ENCODE results near the gene ZNF837.

ZNF837 gene

DNA sequence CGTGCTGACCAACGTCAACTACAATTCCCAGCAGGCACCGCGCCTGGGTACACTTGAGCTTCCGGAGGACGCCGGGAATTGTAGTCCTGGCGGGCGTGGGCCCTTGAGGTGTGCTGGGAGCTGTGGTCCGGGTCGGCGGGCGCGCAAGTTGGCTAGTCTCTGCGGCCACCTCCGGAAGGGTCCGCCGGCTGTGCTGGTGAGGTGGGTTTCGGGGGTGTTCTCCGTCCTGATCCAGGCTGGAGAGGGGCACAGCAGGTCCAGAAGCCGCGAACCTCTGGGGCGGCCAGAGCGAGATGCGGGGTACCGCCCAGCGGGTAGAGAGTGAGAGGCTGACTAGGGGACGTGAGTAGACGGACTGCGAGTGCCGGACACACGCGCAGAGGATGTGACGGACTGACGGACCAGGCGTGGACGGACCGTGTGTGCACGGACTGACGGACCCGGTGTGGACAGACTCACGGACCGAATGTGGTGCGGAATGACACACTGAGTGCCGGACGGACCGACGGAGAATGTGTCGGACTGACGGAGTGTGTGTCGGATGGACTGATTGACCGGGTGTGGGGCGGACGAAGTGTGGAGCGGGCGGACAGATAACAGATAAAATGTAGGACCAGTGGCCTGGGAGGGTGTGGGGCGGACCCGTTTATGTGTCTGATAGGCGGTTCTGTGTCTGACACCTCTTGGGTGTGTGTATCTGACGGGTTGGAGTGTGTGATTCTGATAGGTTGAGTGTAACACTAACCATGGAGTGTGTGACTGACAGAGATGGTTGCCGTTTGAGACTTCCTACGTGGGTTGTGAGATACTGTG, 53.7 kb downstream of the ZNF837 start, which contains the start of gene ZSCAN22 (continued):
- TF ChIP-seq, protein P1, sequence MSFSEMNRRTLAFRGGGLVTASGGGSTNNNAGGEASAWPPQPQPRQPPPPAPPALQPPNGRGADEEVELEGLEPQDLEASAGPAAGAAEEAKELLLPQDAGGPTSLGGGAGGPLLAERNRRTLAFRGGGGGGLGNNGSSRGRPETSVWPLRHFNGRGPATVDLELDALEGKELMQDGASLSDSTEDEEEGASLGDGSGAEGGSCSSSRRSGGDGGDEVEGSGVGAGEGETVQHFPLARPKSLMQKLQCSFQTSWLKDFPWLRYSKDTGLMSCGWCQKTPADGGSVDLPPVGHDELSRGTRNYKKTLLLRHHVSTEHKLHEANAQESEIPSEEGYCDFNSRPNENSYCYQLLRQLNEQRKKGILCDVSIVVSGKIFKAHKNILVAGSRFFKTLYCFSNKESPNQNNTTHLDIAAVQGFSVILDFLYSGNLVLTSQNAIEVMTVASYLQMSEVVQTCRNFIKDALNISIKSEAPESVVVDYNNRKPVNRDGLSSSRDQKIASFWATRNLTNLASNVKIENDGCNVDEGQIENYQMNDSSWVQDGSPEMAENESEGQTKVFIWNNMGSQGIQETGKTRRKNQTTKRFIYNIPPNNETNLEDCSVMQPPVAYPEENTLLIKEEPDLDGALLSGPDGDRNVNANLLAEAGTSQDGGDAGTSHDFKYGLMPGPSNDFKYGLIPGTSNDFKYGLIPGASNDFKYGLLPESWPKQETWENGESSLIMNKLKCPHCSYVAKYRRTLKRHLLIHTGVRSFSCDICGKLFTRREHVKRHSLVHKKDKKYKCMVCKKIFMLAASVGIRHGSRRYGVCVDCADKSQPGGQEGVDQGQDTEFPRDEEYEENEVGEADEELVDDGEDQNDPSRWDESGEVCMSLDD (tag by site-specific recombination; IDR thresholded peaks at IDR 0.05): peak; percentile 91
- TF ChIP-seq ZNF341 (tag by site-specific recombination; IDR thresholded peaks at IDR 0.05; ENCODE audit: low read depth) (peak; percentile 79), ZNF544 (tag by site-specific recombination; IDR thresholded peaks at IDR 0.05) (no peak), ZNF521 (tag by site-specific recombination; IDR thresholded peaks at IDR 0.05) (no peak), ZNF654 (tag by site-specific recombination; IDR thresholded peaks at IDR 0.05; ENCODE audit: low read depth) (no peak), ZNF670 (tag by site-specific recombination; IDR thresholded peaks at IDR 0.05; ENCODE audit: low read depth) (no peak), ZBTB48 (tag by site-specific recombination; IDR thresholded peaks at IDR 0.05) (peak; percentile 81), ZNF366 (tag by site-specific recombination; conservative IDR thresholded peaks at IDR 0.05) (peak; percentile 71), ZNF112 (tag by site-specific recombination; IDR thresholded peaks at IDR 0.05) (no peak), BCL11B (tag by site-specific recombination; IDR thresholded peaks at IDR 0.05; ENCODE audit: low read depth) (peak; percentile 92), GLIS1 (tag by site-specific recombination; IDR thresholded peaks at IDR 0.05) (no peak; the same call in 1 of the 2 replicates), ZNF391 (tag by site-specific recombination; IDR thresholded peaks at IDR 0.05; ENCODE audit: borderline replicate concordance, low read depth) (peak; percentile 87; the same call in 1 of the 2 replicates), BCL11A (tag by site-specific recombination; IDR thresholded peaks at IDR 0.05; ENCODE audit: low read depth) (0 out of 2 replicates have a peak, but pooled peaks have one; percentile 43), ZBTB17 (tag by site-specific recombination; IDR thresholded peaks at IDR 0.05) (peak; percentile 91), ZNF394 (tag by site-specific recombination; IDR thresholded peaks at IDR 0.05; ENCODE audit: borderline replicate concordance) (peak; percentile 69; the same call in 1 of the 2 replicates), ZNF610 (tag by site-specific recombination; IDR thresholded peaks at IDR 0.05; ENCODE audit: borderline replicate concordance) (peak; percentile 83), ZNF548 (tag by site-specific recombination; IDR thresholded peaks at IDR 0.05) (no peak), ZNF624 (tag by site-specific recombination; IDR thresholded peaks at IDR 0.05) (no peak), ZBTB8A (tag by site-specific recombination; IDR thresholded peaks at IDR 0.05) (peak; percentile 45; the same call in 1 of the 2 replicates), SCRT1 (tag by site-specific recombination; IDR thresholded peaks at IDR 0.05; ENCODE audit: borderline replicate concordance) (no peak), KLF8 (tag by site-specific recombination; IDR thresholded peaks at IDR 0.05) (peak; percentile 95), HOXC10 (CRISPR knock-in tag; IDR thresholded peaks at IDR 0.05) (no peak), GLI2 (tag by site-specific recombination; IDR thresholded peaks at IDR 0.05; ENCODE audit: borderline replicate concordance, low read depth) (no peak), ZNF48 (tag by site-specific recombination; IDR thresholded peaks at IDR 0.05) (no peak)
- TF ChIP-seq, protein P2, sequence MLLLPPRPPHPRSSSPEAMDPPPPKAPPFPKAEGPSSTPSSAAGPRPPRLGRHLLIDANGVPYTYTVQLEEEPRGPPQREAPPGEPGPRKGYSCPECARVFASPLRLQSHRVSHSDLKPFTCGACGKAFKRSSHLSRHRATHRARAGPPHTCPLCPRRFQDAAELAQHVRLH (tag by site-specific recombination; IDR thresholded peaks at IDR 0.05): peak; percentile 93
- TF ChIP-seq, protein P3, sequence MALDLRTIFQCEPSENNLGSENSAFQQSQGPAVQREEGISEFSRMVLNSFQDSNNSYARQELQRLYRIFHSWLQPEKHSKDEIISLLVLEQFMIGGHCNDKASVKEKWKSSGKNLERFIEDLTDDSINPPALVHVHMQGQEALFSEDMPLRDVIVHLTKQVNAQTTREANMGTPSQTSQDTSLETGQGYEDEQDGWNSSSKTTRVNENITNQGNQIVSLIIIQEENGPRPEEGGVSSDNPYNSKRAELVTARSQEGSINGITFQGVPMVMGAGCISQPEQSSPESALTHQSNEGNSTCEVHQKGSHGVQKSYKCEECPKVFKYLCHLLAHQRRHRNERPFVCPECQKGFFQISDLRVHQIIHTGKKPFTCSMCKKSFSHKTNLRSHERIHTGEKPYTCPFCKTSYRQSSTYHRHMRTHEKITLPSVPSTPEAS (tag by site-specific recombination; IDR thresholded peaks at IDR 0.05): peak; percentile 87
- TF ChIP-seq, protein P4, sequence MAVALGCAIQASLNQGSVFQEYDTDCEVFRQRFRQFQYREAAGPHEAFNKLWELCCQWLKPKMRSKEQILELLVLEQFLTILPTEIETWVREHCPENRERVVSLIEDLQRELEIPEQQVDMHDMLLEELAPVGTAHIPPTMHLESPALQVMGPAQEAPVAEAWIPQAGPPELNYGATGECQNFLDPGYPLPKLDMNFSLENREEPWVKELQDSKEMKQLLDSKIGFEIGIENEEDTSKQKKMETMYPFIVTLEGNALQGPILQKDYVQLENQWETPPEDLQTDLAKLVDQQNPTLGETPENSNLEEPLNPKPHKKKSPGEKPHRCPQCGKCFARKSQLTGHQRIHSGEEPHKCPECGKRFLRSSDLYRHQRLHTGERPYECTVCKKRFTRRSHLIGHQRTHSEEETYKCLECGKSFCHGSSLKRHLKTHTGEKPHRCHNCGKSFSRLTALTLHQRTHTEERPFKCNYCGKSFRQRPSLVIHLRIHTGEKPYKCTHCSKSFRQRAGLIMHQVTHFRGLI (tag by site-specific recombination; IDR thresholded peaks at IDR 0.05): peak; percentile 51; the same call in 1 of the 2 replicates
- TF ChIP-seq, protein P5, sequence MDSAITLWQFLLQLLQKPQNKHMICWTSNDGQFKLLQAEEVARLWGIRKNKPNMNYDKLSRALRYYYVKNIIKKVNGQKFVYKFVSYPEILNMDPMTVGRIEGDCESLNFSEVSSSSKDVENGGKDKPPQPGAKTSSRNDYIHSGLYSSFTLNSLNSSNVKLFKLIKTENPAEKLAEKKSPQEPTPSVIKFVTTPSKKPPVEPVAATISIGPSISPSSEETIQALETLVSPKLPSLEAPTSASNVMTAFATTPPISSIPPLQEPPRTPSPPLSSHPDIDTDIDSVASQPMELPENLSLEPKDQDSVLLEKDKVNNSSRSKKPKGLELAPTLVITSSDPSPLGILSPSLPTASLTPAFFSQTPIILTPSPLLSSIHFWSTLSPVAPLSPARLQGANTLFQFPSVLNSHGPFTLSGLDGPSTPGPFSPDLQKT (IDR thresholded peaks at IDR 0.05; ENCODE audit: borderline replicate concordance, low read depth, low read length): no peak
- TF ChIP-seq, protein P6, sequence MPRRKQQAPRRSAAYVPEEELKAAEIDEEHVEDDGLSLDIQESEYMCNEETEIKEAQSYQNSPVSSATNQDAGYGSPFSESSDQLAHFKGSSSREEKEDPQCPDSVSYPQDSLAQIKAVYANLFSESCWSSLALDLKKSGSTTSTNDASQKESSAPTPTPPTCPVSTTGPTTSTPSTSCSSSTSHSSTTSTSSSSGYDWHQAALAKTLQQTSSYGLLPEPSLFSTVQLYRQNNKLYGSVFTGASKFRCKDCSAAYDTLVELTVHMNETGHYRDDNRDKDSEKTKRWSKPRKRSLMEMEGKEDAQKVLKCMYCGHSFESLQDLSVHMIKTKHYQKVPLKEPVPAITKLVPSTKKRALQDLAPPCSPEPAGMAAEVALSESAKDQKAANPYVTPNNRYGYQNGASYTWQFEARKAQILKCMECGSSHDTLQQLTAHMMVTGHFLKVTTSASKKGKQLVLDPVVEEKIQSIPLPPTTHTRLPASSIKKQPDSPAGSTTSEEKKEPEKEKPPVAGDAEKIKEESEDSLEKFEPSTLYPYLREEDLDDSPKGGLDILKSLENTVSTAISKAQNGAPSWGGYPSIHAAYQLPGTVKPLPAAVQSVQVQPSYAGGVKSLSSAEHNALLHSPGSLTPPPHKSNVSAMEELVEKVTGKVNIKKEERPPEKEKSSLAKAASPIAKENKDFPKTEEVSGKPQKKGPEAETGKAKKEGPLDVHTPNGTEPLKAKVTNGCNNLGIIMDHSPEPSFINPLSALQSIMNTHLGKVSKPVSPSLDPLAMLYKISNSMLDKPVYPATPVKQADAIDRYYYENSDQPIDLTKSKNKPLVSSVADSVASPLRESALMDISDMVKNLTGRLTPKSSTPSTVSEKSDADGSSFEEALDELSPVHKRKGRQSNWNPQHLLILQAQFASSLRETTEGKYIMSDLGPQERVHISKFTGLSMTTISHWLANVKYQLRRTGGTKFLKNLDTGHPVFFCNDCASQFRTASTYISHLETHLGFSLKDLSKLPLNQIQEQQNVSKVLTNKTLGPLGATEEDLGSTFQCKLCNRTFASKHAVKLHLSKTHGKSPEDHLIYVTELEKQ (tag by site-specific recombination; IDR thresholded peaks at IDR 0.05; ENCODE audit: borderline replicate concordance): no peak

All from HEK293 (cell line).